HEK293 (cell line): ENCODE measurements around the gene KRT82.

Source experiments
- HOXD13 ChIP-seq: sonication (generic); formaldehyde crosslinking; IDR thresholded peaks from 2 replicates; pipeline ENCODE4 v1.8.0; 2022; ENCODE audit warnings: missing genetic modification reagents, borderline replicate concordance
- OVOL3 ChIP-seq: fragments of 450-650 bp; formaldehyde crosslinking; IDR thresholded peaks from 2 replicates; pipeline ENCODE4 v1.5.1; 2016; ENCODE audit warnings: missing biosample characterization, missing genetic modification characterization
- TRIM28 ChIP-seq: IDR thresholded peaks from 2 replicates; pipeline ENCODE4 v1.6.1; 2011; ENCODE audit warnings: low read length, control low read depth, borderline replicate concordance
- ZBTB1 ChIP-seq: fragments of 450-650 bp; formaldehyde crosslinking; IDR thresholded peaks from 2 replicates; pipeline ENCODE4 v1.5.1; 2016; ENCODE audit warnings: missing biosample characterization, missing genetic modification characterization
- ZIC2 ChIP-seq: fragments of 450-650 bp; formaldehyde crosslinking; IDR thresholded peaks from 2 replicates; pipeline ENCODE4 v1.5.1; 2016; ENCODE audit warnings: missing biosample characterization, missing genetic modification characterization
- ZNF114 ChIP-seq: fragments of 450-650 bp; formaldehyde crosslinking; IDR thresholded peaks from 2 replicates; pipeline ENCODE4 v1.5.0; 2017; ENCODE audit warnings: missing biosample characterization, missing genetic modification characterization
- ZNF223 ChIP-seq: fragments of 450-650 bp; formaldehyde crosslinking; IDR thresholded peaks from 2 replicates; pipeline ENCODE4 v1.5.1; 2016; ENCODE audit warnings: missing biosample characterization, missing genetic modification characterization
- ZNF23 ChIP-seq: fragments of 450-650 bp; formaldehyde crosslinking; IDR thresholded peaks from 2 replicates; pipeline ENCODE4 v1.5.1; 2016; ENCODE audit warnings: missing biosample characterization, missing genetic modification characterization, borderline replicate concordance
- ZNF24 ChIP-seq: fragments of 450-650 bp; formaldehyde crosslinking; IDR thresholded peaks from 2 replicates; pipeline ENCODE4 v1.5.1; 2016; ENCODE audit warnings: missing biosample characterization, missing genetic modification characterization
- ZNF274 ChIP-seq, 2 experiments: fragments of 200-500 bp in 1 of 2; fragments of 450-650 bp in 1 of 2; sonication (Bioruptor generic) in 1 of 2; formaldehyde crosslinking in 1 of 2; IDR thresholded peaks; 2 replicates each; pipeline versions ENCODE4 v1.5.1 to v1.6.1; 2014 to 2016; ENCODE audit warnings: borderline replicate concordance in 1 of 2, inconsistent platforms in 1 of 2, low read length in 1 of 2, missing biosample characterization in 1 of 2, missing genetic modification characterization in 1 of 2
- ZNF341 ChIP-seq: fragments of 450-650 bp; formaldehyde crosslinking; IDR thresholded peaks from 2 replicates; pipeline ENCODE4; 2016; ENCODE audit warnings: low read depth, missing biosample characterization, missing genetic modification characterization
- ZNF391 ChIP-seq: fragments of 450-650 bp; formaldehyde crosslinking; IDR thresholded peaks from 2 replicates; pipeline ENCODE4 v1.5.1; 2016; ENCODE audit warnings: low read depth, missing biosample characterization, missing genetic modification characterization, borderline replicate concordance
- ZNF473 ChIP-seq: fragments of 450-650 bp; formaldehyde crosslinking; IDR thresholded peaks from 2 replicates; pipeline ENCODE4 v1.5.1; 2017; ENCODE audit warnings: missing biosample characterization, missing genetic modification characterization
- ZNF544 ChIP-seq: fragments of 450-650 bp; formaldehyde crosslinking; IDR thresholded peaks from 2 replicates; pipeline ENCODE4 v1.5.0; 2017; ENCODE audit warnings: missing biosample characterization, missing genetic modification characterization
- ZNF629 ChIP-seq: fragments of 450-650 bp; formaldehyde crosslinking; IDR thresholded peaks from 2 replicates; pipeline ENCODE4 v1.5.1; 2017; ENCODE audit warnings: missing biosample characterization, missing genetic modification characterization
- ZNF664 ChIP-seq: fragments of 450-650 bp; formaldehyde crosslinking; IDR thresholded peaks from 2 replicates; pipeline ENCODE4 v1.5.1; 2016; ENCODE audit warnings: missing biosample characterization, missing genetic modification characterization
- ZNF747 ChIP-seq: fragments of 450-650 bp; formaldehyde crosslinking; IDR thresholded peaks from 2 replicates; pipeline ENCODE4 v1.5.1; 2016; ENCODE audit warnings: missing biosample characterization, missing genetic modification characterization
- ZNF830 ChIP-seq: fragments of 450-650 bp; IDR thresholded peaks from 2 replicates; pipeline ENCODE4 v1.5.0; 2018; ENCODE audit warnings: missing biosample characterization, missing genetic modification characterization, low read depth, mild to moderate bottlenecking, moderate library complexity
- TF ChIP-seq, protein P1 (sequence below): fragments of 450-650 bp; formaldehyde crosslinking; IDR thresholded peaks from 2 replicates; pipeline ENCODE4 v1.5.1; 2016; ENCODE audit warnings: missing biosample characterization, missing genetic modification characterization, borderline replicate concordance
- TF ChIP-seq, protein P2 (sequence below): fragments of 450-650 bp; formaldehyde crosslinking; IDR thresholded peaks from 2 replicates; pipeline ENCODE4 v1.5.1; 2016; ENCODE audit warnings: missing biosample characterization, missing genetic modification characterization
- TF ChIP-seq, protein P3 (sequence below): fragments of 450-650 bp; formaldehyde crosslinking; IDR thresholded peaks from 2 replicates; pipeline ENCODE4 v1.5.1; 2016; ENCODE audit warnings: missing biosample characterization, missing genetic modification characterization
- TF ChIP-seq, protein P4 (sequence below): fragments of 450-650 bp; formaldehyde crosslinking; IDR thresholded peaks from 2 replicates; pipeline ENCODE4 v1.5.1; 2016; ENCODE audit warnings: missing biosample characterization, missing genetic modification characterization
- TF ChIP-seq, protein P5 (sequence below): fragments of 450-650 bp; formaldehyde crosslinking; IDR thresholded peaks from 2 replicates; pipeline ENCODE4 v1.5.1; 2016; ENCODE audit warnings: missing biosample characterization, missing genetic modification characterization
- TF ChIP-seq, protein P6 (sequence below): fragments of 450-650 bp; formaldehyde crosslinking; IDR thresholded peaks from 2 replicates; pipeline ENCODE4 v1.5.1; 2016; ENCODE audit warnings: missing biosample characterization, missing genetic modification characterization

The KRT82 gene

DNA sequence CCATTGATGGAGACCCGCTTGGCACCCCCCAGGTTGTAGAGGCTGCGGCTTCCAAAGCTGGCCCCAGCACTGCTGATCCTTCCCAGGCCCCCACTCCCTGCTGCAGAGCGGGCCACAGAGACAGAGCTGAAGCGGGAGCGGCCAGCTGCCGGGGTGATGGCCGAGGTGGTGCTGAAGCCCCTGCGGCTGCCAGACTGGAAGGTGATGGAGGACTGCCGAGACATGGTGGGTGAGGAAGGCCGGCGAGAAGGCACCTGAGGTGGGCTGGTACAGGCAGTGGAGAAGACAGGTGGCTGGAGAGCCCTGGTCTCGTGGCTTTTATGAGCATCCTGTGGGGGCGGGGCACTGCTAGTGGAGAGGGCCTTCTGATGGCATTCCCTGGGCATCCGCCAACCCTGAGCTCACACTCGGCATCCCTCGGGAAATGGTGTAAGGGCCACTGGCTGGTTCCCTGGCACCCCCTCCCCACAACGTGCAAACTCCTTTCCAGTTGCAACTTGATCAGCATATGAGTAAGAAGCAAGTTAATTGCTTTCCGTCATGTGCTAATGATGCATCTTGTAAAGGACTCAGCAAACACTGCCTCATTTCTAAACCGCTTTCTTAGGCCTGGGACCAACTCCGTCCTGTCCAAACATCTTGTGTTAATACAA is 28.1 kb upstream of the KRT82 start, which contains the start of gene KRT75 (continued):
- TF ChIP-seq ZNF391 (tag by site-specific recombination) (0 out of 2 replicates have a peak, but pooled peaks have one; percentile 33), ZIC2 (tag by site-specific recombination) (no peak), ZNF830 (tag by site-specific recombination) (no peak), ZNF114 (tag by site-specific recombination) (no peak), OVOL3 (tag by site-specific recombination) (no peak), ZNF341 (tag by site-specific recombination) (no peak), ZNF629 (peak; percentile 94), ZNF24 (tag by site-specific recombination) (peak; percentile 91), ZNF544 (tag by site-specific recombination) (no peak), TRIM28 (no peak), ZNF23 (tag by site-specific recombination) (no peak), ZNF223 (tag by site-specific recombination) (no peak), ZNF747 (tag by site-specific recombination) (no peak), ZNF473 (tag by site-specific recombination) (no peak), ZBTB1 (tag by site-specific recombination) (no peak), ZNF274 (IDR thresholded peaks at IDR 0.05; ENCODE audit: low read length) (no peak), ZNF274 (tag by site-specific recombination; IDR thresholded peaks at IDR 0.05; ENCODE audit: borderline replicate concordance) (no peak), ZNF664 (no peak), HOXD13 (CRISPR knock-in tag) (no peak)
- TF ChIP-seq, protein P1, sequence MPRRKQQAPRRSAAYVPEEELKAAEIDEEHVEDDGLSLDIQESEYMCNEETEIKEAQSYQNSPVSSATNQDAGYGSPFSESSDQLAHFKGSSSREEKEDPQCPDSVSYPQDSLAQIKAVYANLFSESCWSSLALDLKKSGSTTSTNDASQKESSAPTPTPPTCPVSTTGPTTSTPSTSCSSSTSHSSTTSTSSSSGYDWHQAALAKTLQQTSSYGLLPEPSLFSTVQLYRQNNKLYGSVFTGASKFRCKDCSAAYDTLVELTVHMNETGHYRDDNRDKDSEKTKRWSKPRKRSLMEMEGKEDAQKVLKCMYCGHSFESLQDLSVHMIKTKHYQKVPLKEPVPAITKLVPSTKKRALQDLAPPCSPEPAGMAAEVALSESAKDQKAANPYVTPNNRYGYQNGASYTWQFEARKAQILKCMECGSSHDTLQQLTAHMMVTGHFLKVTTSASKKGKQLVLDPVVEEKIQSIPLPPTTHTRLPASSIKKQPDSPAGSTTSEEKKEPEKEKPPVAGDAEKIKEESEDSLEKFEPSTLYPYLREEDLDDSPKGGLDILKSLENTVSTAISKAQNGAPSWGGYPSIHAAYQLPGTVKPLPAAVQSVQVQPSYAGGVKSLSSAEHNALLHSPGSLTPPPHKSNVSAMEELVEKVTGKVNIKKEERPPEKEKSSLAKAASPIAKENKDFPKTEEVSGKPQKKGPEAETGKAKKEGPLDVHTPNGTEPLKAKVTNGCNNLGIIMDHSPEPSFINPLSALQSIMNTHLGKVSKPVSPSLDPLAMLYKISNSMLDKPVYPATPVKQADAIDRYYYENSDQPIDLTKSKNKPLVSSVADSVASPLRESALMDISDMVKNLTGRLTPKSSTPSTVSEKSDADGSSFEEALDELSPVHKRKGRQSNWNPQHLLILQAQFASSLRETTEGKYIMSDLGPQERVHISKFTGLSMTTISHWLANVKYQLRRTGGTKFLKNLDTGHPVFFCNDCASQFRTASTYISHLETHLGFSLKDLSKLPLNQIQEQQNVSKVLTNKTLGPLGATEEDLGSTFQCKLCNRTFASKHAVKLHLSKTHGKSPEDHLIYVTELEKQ, result peak; percentile 81; the same call in 1 of the 2 replicates
- TF ChIP-seq, protein P2, sequence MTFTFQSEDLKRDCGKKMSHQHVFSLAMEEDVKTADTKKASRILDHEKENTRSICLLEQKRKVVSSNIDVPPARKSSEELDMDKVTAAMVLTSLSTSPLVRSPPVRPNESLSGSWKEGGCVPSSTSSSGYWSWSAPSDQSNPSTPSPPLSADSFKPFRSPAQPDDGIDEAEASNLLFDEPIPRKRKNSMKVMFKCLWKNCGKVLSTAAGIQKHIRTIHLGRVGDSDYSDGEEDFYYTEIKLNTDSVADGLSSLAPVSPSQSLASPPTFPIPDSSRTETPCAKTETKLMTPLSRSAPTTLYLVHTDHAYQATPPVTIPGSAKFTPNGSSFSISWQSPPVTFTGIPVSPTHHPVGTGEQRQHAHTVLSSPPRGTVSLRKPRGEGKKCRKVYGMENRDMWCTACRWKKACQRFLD (tag by site-specific recombination), result no peak
- TF ChIP-seq, protein P3, sequence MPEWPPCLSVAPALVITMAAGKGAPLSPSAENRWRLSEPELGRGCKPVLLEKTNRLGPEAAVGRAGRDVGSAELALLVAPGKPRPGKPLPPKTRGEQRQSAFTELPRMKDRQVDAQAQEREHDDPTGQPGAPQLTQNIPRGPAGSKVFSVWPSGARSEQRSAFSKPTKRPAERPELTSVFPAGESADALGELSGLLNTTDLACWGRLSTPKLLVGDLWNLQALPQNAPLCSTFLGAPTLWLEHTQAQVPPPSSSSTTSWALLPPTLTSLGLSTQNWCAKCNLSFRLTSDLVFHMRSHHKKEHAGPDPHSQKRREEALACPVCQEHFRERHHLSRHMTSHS, result no peak
- TF ChIP-seq, protein P4, sequence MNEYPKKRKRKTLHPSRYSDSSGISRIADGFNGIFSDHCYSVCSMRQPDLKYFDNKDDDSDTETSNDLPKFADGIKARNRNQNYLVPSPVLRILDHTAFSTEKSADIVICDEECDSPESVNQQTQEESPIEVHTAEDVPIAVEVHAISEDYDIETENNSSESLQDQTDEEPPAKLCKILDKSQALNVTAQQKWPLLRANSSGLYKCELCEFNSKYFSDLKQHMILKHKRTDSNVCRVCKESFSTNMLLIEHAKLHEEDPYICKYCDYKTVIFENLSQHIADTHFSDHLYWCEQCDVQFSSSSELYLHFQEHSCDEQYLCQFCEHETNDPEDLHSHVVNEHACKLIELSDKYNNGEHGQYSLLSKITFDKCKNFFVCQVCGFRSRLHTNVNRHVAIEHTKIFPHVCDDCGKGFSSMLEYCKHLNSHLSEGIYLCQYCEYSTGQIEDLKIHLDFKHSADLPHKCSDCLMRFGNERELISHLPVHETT (tag by site-specific recombination), result peak; percentile 88
- TF ChIP-seq, protein P5, sequence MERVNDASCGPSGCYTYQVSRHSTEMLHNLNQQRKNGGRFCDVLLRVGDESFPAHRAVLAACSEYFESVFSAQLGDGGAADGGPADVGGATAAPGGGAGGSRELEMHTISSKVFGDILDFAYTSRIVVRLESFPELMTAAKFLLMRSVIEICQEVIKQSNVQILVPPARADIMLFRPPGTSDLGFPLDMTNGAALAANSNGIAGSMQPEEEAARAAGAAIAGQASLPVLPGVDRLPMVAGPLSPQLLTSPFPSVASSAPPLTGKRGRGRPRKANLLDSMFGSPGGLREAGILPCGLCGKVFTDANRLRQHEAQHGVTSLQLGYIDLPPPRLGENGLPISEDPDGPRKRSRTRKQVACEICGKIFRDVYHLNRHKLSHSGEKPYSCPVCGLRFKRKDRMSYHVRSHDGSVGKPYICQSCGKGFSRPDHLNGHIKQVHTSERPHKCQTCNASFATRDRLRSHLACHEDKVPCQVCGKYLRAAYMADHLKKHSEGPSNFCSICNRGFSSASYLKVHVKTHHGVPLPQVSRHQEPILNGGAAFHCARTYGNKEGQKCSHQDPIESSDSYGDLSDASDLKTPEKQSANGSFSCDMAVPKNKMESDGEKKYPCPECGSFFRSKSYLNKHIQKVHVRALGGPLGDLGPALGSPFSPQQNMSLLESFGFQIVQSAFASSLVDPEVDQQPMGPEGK, result peak; percentile 87
- TF ChIP-seq, protein P6, sequence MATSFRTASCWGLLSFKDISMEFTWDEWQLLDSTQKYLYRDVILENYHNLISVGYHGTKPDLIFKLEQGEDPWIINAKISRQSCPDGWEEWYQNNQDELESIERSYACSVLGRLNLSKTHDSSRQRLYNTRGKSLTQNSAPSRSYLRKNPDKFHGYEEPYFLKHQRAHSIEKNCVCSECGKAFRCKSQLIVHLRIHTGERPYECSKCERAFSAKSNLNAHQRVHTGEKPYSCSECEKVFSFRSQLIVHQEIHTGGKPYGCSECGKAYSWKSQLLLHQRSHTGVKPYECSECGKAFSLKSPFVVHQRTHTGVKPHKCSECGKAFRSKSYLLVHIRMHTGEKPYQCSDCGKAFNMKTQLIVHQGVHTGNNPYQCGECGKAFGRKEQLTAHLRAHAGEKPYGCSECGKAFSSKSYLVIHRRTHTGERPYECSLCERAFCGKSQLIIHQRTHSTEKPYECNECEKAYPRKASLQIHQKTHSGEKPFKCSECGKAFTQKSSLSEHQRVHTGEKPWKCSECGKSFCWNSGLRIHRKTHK (tag by site-specific recombination), result no peak
